ENCODE data around the gene ABLIM1.

The ABLIM1 gene

DNA sequence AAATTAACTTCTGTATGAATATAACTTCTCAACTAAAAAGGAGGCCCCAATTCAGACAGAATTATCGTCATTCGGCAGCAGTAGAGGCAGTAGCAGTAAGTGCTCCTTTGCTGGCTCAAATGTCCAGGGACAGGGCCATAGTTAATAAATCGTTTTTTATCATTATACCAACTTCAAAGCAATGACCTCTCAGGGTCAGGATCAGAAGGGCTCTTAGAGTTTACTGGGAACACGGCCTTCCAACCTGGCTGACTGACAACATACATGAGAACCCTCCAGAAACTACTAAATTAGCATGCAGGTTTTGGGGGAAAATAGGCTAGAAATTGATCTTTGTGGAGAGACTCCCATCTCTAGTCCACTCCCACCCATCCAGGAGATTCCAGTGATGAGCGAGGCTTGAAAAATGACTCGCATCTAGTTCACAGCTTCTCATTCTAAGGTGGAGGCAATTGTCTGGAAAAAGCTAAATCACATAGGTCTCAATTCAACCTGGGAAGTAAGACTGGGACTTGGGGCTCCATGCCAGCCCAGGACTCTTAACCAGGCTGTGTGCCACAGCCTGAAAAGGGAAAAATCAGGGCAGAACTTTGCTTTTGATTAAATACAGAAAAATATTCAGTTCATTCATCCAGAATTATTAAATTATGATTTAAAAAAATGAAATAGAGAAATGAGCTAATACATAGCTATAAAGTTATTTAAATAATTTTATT is 84.6 kb downstream of the ABLIM1 start:
- DNase-seq, result no peak

DNA sequence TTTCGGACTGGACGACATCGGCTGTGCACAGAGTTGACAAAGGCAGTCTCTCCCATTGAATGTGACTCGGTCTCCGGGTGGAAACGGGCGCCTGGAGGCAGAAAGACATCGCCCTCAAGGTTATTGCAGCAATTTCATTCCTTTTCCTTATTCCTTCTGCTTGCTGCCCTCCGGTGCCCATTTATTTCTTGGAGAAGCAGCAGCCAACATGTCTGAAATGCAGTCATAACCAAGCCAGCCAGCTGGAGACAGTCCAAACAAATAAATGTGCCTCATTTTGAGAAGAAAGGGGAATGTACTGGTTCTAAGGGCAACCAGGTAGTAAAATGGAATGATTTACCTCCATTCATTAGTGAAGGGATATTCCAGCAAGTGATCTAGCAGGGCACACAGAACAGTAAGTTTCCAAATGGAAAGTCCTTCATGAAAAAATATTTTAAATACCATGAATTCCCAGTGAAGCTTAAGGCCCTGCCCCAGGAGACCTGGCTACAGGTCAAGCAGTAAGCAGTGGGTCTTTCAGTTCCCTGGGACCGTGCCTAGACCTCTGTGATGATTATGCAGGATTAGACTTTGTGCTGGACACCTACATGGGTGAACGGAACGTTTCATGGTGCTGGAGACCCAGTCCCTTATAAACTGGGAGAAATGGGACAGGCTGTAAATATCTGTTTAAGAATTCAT is 86.6 kb downstream of the ABLIM1 start:
- no peak for DNase-seq

DNA sequence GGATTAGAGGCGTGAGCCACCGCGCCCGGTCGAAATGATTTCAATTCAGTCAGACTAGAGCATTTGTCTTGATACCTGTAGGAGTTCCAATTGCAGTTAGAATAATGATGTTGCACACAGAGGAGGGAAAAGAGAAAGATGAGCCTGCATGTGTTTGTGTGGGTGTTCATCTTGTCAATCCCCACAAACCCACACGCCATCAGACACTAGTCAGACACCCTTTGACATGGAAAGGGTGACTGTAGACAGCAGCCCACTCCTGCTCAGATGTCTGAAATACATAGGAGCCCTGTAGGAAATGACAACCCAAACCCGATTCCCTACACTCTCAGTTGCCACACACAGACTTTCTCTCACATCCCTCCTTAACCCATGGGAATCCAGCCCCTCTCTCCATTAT is 92.0 kb downstream of the ABLIM1 start:
- DNase-seq, result no peak

DNA sequence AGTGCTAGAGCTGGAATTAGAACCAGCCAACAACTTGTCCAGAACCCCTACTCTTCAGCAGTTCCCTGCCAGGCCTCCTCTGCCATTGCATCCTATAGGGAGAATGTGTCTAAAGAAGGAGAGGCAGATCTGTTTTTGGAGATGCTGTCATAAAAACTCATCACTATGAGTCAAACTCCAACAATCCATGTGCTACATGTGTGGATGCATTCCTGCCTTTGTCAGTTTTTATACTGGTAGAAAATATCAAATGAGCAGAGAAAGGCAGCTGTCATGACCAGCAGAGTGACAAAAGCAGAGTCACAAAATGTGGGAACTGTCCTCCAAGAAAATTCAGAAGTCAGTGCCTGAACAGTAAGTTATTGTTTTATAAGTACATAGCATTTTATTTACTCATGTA is 93.0 kb downstream of the ABLIM1 start:
- DNase-seq, result no peak

DNA sequence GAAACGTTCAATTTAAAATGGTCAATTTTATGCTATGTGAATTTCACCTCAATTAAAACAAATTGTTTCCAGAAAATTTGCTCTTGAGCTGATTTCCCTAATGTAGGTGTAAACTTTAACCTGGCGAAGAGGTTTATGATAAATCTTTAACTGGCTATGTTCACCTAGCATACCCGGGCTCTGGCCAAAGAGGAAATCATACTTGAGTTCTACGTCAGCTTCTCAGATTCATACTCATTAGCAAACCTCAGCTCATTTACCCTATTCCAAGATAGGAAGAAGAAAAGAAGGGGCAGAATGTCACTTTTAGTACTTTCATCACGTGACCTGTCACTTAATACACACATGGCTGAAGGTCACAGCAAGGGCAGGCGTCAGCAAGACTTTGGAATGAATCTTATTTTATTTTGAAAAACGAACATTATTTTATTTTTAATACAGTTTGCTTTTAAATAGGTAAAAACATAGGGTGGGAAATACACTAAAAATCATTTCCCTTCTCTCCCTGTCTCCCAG is 97.0 kb downstream of the ABLIM1 start:
- DNase-seq, result no peak

DNA sequence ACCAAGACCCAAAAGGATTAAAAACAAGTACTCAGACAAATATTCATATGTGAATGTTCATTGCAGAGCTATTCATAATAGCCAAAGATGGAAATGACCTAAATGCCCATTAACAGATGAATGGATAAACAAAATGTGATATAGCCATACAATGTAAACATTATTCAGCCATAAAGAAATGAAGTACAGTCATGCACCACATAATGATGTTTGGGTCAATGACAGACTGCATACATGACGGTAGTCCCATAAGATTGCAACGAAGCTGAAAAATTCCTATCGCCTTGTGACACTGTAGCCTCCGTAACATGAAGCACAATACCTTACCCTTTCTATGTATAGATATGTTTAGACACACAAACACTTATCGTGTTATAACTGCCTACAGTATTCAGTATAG is 97.9 kb downstream of the ABLIM1 start:
- DNase-seq, result no peak

DNA sequence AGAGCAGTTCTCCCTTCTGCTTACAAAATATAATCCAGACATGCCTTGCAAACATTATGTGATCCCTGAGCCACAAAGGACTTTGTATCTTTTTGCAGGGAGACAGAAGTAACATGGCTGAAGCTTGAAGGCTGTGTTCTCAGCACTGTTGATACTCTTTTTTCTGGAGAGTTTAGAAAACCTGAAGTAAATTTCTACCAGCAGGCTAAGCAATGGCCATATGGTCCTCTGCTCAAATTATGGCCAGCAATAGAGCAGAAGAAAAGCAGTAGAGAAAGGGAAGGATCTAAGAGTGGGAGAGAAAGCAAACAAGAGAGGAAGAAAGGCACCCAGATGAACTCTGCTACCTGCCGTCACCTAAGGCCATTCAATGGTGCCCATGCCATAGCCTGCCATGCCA is 98.4 kb downstream of the ABLIM1 start:
- DNase-seq, result no peak

DNA sequence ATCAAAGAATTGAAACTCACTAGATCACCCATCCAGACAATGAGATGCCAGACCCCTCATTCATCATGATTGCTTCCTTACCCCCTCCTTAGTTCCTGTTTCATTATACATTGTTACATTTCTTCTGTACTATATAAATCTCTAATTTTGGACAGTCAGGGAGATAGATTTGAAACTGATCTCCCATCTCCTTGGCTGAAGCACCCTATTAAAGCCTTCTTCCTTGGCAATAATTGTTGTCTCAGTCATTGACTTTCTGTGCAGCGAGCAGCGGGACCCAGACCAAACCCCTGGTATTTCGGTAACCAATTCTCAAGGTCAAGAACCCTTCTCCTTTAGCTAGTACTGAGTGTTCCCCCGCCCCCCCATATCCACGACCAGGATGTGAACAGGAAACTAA is 100.2 kb downstream of the ABLIM1 start:
- no peak for DNase-seq

DNA sequence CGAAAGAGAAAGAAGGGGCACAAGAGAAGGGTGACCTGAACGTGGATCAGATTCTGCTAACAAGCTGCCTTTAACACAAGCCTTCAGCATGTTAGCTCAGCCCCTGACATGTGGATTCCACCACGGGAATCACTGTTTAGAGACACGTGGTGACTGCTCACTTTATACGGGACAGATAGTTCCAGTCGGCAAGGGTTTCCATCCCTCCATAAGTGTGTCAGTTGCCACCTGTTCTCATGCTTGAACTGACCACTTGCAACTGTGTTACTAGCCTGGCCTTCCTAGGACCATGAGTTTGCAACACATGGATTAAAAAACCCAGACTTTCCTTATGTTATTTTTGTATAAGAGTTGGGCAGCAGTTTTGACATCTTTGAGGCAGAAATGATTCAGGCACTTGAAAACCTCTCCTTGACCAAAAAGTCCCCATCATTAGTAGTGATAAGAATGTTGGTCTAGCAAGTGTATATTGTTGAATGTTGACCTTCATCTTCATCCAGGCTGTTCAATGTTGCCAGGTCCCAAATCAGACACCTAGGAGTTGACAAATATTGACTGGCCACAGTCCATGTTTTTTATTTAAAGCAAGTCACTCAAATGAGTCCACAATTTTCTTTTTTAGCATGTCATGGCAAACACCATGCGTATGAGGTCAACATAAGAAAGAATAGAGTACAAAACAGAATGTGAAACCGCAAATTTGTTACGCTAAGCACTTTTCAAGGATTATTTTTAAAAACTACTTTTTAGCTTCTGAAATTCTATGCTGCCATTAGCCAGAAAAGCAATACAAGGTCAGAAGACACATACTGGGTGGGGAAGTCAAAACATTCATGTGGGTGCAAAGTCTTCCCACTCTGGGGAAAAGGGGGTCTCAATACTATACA is 101.6 kb downstream of the ABLIM1 start:
- DNase-seq, result no peak

DNA sequence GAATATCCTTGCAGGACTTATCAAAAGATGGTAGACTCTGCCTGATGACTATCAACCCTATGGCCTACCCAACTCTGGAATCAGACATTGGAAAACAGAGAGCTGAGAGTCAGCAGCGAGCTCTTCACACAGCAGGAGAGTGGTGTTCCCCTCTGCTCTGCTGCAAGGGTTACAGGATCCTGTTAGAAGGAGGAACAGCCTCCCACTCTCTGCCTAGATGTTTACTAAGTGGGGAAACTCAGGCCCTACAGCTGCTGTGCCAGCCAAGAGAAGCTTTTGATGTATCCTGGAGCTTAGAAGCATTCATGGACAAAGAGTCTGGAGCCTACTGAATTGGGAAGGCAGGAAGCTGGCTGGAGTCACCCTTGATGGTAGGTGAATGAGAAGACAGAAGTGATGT is 104.6 kb downstream of the ABLIM1 start:
- no peak for DNase-seq

DNA sequence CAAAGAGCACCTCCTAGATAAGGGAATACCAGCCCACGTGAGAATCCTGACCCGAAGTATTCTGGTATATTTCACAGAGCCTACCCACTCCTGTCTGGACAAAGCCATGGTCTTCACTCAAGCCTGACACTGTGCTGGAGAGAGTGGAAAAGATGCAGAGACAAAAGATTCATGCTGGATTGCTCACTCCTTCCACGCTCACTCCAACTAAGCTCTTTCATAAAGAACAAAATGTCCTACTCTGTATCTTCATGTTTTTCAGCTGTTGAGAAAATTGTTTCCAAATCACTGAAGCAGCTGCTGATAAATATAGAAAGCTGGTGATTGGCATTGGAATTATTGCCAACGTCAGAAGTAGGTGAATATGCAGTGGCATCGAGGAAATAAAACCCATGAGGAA is 106.0 kb downstream of the ABLIM1 start:
- no peak for DNase-seq

DNA sequence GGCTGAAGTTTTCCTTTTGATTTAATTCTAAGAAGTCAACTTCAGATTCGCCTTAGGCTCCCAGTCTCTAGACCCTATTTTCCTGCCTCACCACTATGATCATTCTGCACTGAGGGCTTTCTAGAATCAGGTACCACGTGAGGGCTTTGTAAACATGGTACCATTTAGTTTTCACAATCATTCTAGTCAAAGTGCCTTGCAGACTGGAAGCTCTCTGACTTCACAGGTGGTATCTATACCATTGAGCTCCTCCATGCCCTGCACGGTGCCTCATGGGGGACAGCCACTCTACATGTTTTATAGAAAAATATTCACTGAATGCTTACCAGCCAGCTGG is 106.5 kb downstream of the ABLIM1 start:
- no peak for DNase-seq

DNA sequence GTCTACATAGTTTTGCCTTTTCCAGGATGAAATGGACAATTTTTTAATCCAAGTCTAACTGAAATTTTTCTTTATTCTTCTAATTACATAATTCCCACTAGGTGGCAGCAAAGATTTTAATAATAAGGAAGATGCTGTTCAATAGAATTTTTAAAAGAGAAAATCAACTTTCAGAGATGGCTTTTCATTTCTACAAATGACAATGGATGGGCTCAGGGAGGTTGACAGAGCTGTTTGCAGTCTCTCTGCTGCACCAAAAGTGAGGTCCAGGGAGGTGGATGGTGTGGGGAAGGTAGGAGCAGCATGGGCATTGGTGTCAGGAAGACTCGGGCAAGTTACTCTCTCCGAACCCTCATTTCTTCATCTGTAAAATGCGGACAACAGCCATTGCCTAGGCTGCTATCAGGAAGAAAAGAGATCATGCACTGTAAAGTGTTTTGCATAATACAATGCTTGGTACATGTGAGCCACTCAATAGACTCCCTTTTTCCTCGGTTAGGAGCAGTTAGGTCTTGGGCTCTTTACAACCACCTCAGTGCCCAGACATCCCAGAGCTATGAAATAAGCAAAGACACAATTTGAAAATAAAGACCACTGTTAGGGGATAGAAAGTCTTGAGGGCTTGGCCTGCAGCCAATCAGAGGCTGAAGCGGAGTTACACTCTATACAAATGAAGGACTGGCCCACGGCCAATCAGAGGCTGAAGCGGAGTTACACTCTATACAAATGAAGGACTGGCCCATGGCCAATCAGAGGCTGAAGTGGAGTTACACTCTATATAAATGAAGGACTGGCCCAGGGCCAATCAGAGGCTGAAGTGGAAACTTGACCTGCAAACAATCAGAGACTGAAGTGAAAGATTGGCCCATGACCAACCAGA is 107.1 kb downstream of the ABLIM1 start:
- peak; percentile 25 for DNase-seq

DNA sequence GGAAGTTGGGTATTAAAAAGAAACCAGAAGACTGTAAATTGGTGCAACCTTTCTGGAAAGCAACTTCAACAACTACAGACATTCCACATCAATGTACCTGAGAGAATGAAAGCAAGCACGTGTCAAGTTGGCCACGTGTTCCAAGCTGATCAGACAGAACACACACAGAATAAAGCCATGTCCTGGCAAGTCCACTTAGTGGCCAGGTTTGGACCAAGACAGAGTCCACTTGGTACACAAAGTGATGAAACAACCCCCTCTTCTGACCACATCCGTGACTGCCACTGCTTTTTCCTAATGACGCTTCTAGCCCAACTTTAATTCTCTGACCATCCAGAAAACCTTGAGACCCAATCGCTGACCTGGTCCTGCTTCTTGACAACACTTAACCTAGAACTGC is 109.4 kb downstream of the ABLIM1 start:
- no peak for DNase-seq

DNA sequence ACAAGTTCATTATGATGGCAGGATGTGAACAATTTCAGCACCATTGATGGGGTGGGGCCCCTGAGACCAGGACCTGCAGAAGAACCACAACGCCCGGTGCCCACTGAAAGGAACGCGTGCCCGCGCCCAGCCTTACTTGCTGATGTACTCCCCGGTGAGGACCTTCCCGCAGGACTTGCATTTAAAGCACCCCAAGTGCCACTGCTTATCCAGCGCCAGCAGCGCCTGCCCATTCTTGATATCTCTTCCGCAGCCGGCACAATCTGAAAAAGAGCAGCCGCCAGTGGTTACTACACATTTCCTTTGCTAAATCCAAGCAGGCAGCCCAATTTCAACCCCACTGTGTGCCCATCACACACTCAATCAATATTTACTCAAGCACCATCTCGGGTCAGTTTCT is 110.6 kb downstream of the ABLIM1 start:
- DNase-seq, result no peak

DNA sequence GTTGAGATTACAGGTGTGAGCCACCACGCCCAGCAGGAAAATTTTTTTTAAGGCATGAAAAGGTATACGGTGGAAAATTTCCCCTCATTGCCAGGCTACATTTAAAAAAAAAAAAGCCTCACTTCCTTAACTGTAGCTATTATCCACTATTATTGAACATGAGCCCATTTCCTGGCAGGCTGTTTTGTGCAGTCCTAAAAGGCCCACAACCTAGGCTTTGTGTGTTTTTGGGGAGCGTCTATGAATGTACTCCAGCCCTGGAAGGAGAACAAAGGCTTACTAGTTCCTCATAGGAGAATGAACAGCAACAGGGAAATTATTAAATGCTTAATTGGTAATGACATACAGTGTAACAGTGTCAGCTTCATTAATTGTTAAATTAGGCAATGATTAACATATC is 111.0 kb downstream of the ABLIM1 start:
- DNase-seq, result no peak

DNA sequence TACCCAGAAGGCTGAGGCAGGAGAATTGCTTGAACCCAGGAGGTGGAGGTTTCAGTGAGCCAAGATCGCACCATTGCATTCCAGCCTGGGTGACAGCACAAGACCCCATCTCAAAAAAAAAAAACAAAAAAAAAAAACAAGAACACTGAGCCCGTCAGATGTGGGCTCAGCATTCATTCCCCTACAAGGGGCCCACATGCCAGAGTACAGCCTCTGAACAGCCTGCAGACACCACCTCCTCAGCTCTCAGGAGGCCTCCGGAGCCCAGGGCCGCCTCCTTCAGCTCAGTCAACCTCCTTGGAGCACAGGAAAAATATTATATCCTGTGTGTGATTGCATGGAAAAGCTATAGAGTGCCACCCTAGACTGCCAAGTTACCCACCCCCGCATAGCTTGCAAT is 112.3 kb downstream of the ABLIM1 start:
- DNase-seq, result no peak

DNA sequence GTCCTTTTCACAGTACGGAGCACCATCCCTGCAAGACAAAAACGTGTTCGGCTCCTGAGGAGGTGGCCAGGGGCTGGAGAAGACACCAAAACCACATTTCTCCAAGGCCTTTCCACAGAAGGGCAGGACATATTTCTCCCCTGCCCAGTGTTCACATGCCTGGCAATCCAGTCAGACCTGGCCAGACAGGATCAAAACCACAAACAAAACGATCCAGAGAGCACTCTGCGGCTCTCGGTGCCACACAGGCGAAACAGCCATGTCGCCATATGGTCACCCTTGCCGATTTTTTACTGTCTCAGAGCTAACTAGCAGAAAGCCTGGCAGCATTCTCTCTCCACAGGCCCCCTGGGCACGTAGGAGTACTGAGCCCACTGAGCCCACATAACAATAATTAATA is 113.0 kb downstream of the ABLIM1 start:
- DNase-seq, result no peak

DNA sequence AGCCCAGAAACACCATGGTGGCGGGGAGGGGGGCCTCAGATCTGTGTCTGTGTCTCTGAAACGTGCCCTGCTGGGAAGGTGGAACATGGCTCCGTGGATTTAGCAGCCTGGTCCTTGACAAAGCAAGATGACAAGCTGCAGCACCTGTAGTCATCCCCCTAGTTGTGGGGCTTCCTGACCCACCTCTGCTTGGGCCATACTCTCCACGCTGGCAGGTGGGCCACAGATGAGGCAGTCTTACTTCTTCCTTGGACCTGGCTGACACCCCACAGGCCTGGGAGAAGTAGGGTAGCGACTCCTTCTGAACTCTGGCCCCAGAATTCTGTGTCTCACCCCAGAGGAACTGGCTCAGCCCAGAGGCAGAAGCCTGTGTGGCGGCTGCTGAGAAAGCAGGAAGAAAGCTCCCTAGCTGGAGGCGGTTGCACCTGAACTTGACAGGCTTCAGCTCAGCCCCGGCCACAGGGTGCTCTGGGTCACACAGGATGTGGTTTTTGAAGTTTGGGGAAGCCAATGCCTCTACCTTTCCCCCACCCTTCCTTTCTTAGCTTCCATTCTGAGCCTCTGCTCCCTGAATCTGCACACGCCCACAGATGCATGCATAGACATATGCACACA is 113.9 kb downstream of the ABLIM1 start:
- no peak for DNase-seq

DNA sequence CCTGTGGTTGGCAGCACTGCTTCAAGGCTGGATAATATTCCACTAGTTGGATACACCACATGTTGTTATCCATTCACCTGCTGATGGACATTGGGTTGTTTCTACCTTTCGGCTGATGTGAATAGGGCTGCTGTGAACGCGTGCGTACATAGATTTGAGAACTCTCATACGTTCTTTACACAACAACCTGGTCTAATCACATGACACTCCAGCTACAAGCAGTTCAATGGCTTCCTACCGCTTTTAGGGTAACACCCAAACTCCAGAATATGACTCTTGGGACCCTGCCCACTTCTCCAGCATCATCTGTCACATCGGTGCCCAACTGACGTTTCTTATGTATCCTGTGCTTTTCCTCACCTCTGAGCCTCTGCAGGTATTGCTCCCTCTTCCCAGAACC is 114.6 kb downstream of the ABLIM1 start:
- no peak for DNase-seq

DNA sequence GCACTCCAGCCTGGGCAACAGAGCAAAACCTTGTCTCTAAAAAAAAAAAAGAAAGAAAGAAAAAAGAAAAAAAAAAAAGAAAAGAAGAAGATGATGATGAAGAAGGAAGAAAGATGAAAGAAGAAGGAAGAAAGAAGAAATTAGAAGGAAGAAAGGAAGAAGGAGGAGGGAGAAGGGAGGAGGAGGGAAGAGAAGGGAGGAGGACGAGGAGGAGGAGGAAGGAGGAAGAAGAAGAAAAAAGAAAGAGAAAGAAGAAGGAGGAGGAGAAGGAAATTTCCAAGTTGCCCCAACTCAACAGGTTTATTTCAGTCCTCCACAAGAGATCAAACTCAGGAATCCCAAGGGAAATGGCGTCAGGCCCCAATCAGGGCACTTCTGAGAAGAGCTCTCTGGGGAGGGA is 115.7 kb downstream of the ABLIM1 start:
- no peak for DNase-seq

DNA sequence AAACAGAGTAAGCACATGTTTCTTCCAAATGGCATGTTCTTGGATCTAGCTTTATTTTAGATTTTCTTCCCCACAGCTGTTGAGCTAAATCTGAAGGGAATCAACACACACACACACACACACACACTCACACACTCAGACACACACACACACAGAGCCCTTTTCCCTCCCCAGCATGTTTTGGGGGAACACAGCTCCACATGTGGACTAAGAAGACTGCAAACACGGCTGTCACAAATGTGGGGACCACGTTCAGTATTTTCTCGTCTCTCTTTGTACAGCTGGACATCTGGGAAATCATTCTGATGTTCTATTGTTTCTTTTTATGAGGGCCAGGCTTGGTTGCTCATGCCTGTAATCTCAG is 116.3 kb downstream of the ABLIM1 start:
- no peak for DNase-seq
